ENCODE results near the gene OR4K1. TPM values are rescaled to one million over a fixed set of nuclear protein-coding genes. Genes with fewer than 3 reads are reported as not detected.
"Not testable (repeated sequence)": the region's sequence is repeated elsewhere in the genome, so short reads cannot be mapped to it uniquely, and the experiment has no call there.

Gene OR4K1
- polyA plus RNA-seq (ENCODE audit: insufficient read length in 10 of 10), result not detected
- long read RNA-seq, donor 1, result 0 reads
- long read RNA-seq, donor 2, result 0 reads
- long read RNA-seq, donor 3, result 0 reads
- long read RNA-seq, donor 4, result 0 reads
- long read RNA-seq, donor 5, result 0 reads
- long read RNA-seq, donor 6, result 0 reads
- long read RNA-seq, donor 7, result 0 reads
- long read RNA-seq, donor 8, result 0 reads
- long read RNA-seq, donor 9, result 0 reads

- DNase-seq, result no peak
Observed at GRCh38 chr14:19930617-19931016, at the start of gene OR4K1. Gene OR4K1 (plus strand): TSS chr14:19930917. CDS start chr14:19935667, 4,750 bp downstream.

- DNase-seq, result no peak
Observed at GRCh38 chr14:19895282-19895681, 35.4 kb upstream of the OR4K1 start.

GRCh38 chr14:19900999-19901398, 29.7 kb upstream of the OR4K1 start:
- no peak for DNase-seq

GRCh38 chr14:19902409-19902808, 28.3 kb upstream of the OR4K1 start:
- no peak for DNase-seq

GRCh38 chr14:19906665-19907064, 24.1 kb upstream of the OR4K1 start:
- DNase-seq, result no peak

- DNase-seq, result no peak
Observed at GRCh38 chr14:19911114-19911513, 19.6 kb upstream of the OR4K1 start.

- no peak for DNase-seq
Observed at GRCh38 chr14:19917243-19917642, 13.5 kb upstream of the OR4K1 start.

GRCh38 chr14:19917955-19918518, 12.7 kb upstream of the OR4K1 start:
- DNase-seq, result no peak

- no peak for DNase-seq
Observed at GRCh38 chr14:19918553-19919264, 12.0 kb upstream of the OR4K1 start.

- no peak for DNase-seq
Observed at GRCh38 chr14:19920021-19920657, 10.6 kb upstream of the OR4K1 start, which contains the start of gene OR4K5. Gene OR4K5 (plus strand): TSS chr14:19920607. CDS start chr14:19920607, 0 bp downstream.

- DNase-seq, result no peak
Observed at GRCh38 chr14:19941668-19942067, 11.0 kb downstream of the OR4K1 start.

- no peak for DNase-seq
Observed at GRCh38 chr14:19947413-19948090, 16.8 kb downstream of the OR4K1 start.

- DNase-seq, result no peak
Observed at GRCh38 chr14:19949218-19949617, 18.5 kb downstream of the OR4K1 start.

- not testable (repeated sequence) for DNase-seq
Observed at GRCh38 chr14:19969735-19970134, 39.0 kb downstream of the OR4K1 start.

- no peak for DNase-seq
Observed at GRCh38 chr14:19974844-19975243, 44.1 kb downstream of the OR4K1 start.

- DNase-seq, result no peak
Observed at GRCh38 chr14:19975291-19975690, 44.6 kb downstream of the OR4K1 start, which contains the start of gene OR4K15. Gene OR4K15 (plus strand): TSS chr14:19975591. CDS start chr14:19975591, 0 bp downstream.

Other genes with a start within 250 kb of the OR4K1 start
- not detected for gene OR11H2, start 217.0 kb upstream of the OR4K1 start, polyA plus RNA-seq (ENCODE audit: insufficient read length in 10 of 10)
- gene OR4Q3, start 187.3 kb upstream of the OR4K1 start, polyA plus RNA-seq (ENCODE audit: insufficient read length in 10 of 10), result not detected
- gene OR4M1, start 157.4 kb upstream of the OR4K1 start, polyA plus RNA-seq (ENCODE audit: insufficient read length in 10 of 10), result not detected
- not detected for gene OR4N2, start 127.1 kb upstream of the OR4K1 start, polyA plus RNA-seq (ENCODE audit: insufficient read length in 10 of 10)
- not detected for gene OR4K2, start 55.8 kb upstream of the OR4K1 start, polyA plus RNA-seq (ENCODE audit: insufficient read length in 10 of 10)
- gene OR4K5, start 10.3 kb upstream of the OR4K1 start, polyA plus RNA-seq (ENCODE audit: insufficient read length in 10 of 10), result not detected
- not detected for gene OR4K15, start 44.7 kb downstream of the OR4K1 start, polyA plus RNA-seq (ENCODE audit: insufficient read length in 10 of 10)
- not detected for gene OR4Q2, start 71.2 kb downstream of the OR4K1 start, polyA plus RNA-seq (ENCODE audit: insufficient read length in 10 of 10)
- not detected for gene OR4K14, start 88.4 kb downstream of the OR4K1 start, polyA plus RNA-seq (ENCODE audit: insufficient read length in 10 of 10)
- under 1 TPM in 2 of 10 donors, not detected in 8; 0.03 to 0.04 TPM for gene OR4K13, start 105.1 kb downstream of the OR4K1 start, polyA plus RNA-seq (ENCODE audit: insufficient read length in 10 of 10)
- gene OR4L1, start 129.1 kb downstream of the OR4K1 start, polyA plus RNA-seq (ENCODE audit: insufficient read length in 10 of 10), result not detected
- gene OR4K17, start 179.8 kb downstream of the OR4K1 start, polyA plus RNA-seq (ENCODE audit: insufficient read length in 10 of 10), result under 1 TPM in 7 of 10 donors, not detected in 3; 0.03 to 0.12 (median 0.05) TPM
- not detected for gene OR4N5, start 207.9 kb downstream of the OR4K1 start, polyA plus RNA-seq (ENCODE audit: insufficient read length in 10 of 10)